IPS-15b (cell line): ENCODE measurements around the gene PTPRT.

Experiments used
- H3K27me3 ChIP-seq: one replicate; pipeline ENCODE4 v1.6.1; 2013; ENCODE audit warnings: low read length; ENCODE audit not compliant: control insufficient read depth, insufficient read depth
- H3K36me3 ChIP-seq: one replicate; pipeline ENCODE4 v1.6.1; 2013; ENCODE audit warnings: low read length; ENCODE audit not compliant: control insufficient read depth, insufficient read depth
- H3K4me1 ChIP-seq: one replicate; pipeline ENCODE4 v1.6.1; 2013; ENCODE audit warnings: mild to moderate bottlenecking, low read length; ENCODE audit not compliant: control insufficient read depth, insufficient read depth
- H3K4me3 ChIP-seq: one replicate; pipeline ENCODE4 v1.5.1; 2013; ENCODE audit warnings: low read depth, low read length
- H3K9ac ChIP-seq: one replicate; pipeline ENCODE4 v1.6.1; 2013; ENCODE audit warnings: low read depth, mild to moderate bottlenecking, low read length
- H3K9me3 ChIP-seq: one replicate; pipeline ENCODE4 v1.6.1; 2013; ENCODE audit warnings: mild to moderate bottlenecking, low read length; ENCODE audit not compliant: control insufficient read depth, insufficient read depth

The PTPRT gene

DNA sequence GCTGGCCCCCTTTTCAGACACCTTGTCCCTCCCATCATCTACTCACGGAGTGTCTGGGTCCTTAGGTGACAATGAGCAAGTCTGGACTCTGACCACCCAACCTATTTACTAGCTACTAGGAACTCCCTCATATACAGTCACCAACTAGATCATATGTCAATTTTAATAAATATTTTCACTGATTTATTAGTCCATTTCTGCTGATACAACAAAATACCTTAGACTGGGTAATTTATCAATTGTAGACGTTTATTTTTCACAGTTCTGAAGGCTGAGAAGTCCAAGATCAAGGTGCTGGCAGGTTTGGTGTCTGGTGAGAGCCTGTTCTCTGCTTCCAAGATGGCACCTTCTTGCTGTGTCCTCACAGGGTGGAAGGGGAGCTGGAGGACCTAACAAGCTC lies 229.7 kb downstream of the PTPRT start:
- Histone ChIP-seq H3K9ac (no peak overlapping the region), H3K36me3 (no peaks in the 10 kb centered on the region), H3K9me3 (no peaks in the 10 kb centered on the region), H3K4me1 (peaks cover 7% of the 10 kb centered on the region), H3K4me3 (no peak overlapping the region), H3K27me3 (no peaks in the 10 kb centered on the region)

DNA sequence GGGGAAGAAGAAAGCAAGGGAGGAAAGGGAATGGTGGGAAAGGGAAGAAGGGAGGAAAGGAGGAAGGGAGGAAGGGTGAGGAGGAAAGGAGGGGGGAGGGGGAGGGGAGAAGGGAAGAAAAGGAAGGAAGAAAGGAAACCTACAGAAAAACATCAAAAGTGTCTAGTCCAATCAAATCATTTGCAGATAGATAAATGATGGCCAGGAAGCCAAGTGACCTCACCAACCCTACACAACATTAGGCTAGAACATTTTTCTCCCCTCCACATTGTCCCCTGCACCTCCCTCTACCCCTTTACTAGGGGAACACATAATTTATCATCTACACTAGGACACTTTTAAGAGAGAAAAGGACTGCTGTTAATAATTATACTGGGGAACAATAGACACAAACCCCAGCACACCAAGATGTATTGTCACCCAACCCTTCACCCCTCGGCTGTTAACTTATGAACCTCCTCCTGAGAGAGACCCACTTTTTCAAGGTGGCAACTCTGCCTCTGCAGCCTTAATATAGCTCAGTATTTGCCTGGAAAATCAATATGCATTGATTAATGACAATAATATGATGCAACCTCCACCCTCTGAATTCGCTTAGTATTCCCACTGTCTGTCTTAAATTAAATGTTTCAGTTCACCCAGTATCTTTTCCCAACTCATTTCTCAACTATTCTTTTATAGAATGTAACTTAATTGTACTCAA lies 231.2 kb downstream of the PTPRT start:
- no peaks in the 10 kb centered on the region for H3K36me3 ChIP-seq
- no peaks in the 10 kb centered on the region for H3K27me3 ChIP-seq
- no peaks in the 10 kb centered on the region for H3K9me3 ChIP-seq
- H3K4me1 ChIP-seq = no peaks in the 10 kb centered on the region
- H3K9ac ChIP-seq = no peak overlapping the region
- H3K4me3 ChIP-seq = no peak overlapping the region

DNA sequence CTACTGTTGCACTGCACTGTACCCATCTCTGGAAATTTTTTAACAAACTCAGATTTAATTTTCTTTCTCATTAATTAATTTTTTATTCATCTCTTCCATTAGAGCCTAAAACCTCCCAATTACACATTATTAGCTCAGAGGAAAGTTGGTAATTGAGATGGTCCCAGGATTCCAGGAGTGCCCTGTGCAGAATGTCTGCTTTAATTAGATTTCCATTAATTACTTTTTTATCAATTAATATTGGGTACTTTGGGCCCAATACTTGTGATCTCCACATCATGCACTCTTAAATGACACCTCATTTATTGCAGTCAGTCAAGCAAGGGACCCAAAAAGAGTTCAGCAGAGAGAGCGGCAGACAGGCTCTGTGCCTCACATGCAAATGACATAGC lies 232.0 kb downstream of the PTPRT start:
- Histone ChIP-seq H3K36me3 (no peaks in the 10 kb centered on the region), H3K9ac (no peak overlapping the region)

DNA sequence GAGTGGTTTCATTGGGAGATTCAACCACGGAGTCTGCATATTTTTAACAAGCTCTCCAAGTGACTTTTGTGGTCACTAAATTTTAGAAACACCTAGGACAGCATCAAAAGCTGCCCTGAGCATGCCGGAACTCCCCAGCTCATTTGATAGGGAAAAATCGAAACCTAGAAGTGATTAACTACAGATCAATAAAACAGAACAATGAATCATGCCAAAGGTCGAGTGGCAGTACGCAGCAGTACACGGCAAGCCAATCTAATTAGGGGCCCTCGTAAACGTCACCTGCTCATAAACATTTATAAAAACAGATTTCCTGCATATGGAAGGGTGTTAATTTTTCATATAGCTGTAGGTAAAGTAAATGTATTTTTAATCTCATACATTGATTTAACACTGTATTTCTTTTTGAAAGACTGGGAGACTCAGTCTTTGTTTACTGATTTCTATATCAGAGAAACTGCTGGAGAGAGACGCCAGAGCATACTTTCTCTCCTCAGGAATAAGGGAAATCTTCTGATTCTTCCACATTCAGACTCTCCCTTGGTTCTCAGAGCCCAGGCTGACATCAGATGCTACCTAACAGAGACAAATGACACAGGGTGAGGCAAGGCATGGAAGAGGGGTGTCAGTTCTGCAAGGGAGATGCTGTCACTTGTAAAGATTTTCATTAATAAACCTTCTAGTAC lies 232.5 kb downstream of the PTPRT start:
- Histone ChIP-seq H3K9me3 (no peaks in the 10 kb centered on the region), H3K36me3 (no peaks in the 10 kb centered on the region), H3K4me3 (no peak overlapping the region), H3K4me1 (no peaks in the 10 kb centered on the region), H3K27me3 (no peaks in the 10 kb centered on the region), H3K9ac (no peak overlapping the region)

More for the DNA sequence above, 232.0 kb downstream of the PTPRT start:
- Histone ChIP-seq H3K4me1 (no peaks in the 10 kb centered on the region), H3K9me3 (no peaks in the 10 kb centered on the region), H3K4me3 (no peak overlapping the region), H3K27me3 (no peaks in the 10 kb centered on the region)

- H3K27me3 ChIP-seq = no peaks in the 10 kb centered on the region
- no peak overlapping the region for H3K9ac ChIP-seq
- no peaks in the 10 kb centered on the region for H3K4me1 ChIP-seq
- no peak overlapping the region for H3K4me3 ChIP-seq
- H3K36me3 ChIP-seq = no peaks in the 10 kb centered on the region
- no peaks in the 10 kb centered on the region for H3K9me3 ChIP-seq
Measured at GRCh38 chr20:42955713-42956112, 234.0 kb downstream of the PTPRT start.

GRCh38 chr20:42954951-42955350 lies 234.8 kb downstream of the PTPRT start:
- H3K4me3 ChIP-seq = no peak overlapping the region
- no peak overlapping the region for H3K9ac ChIP-seq
- no peaks in the 10 kb centered on the region for H3K36me3 ChIP-seq
- no peaks in the 10 kb centered on the region for H3K9me3 ChIP-seq
- no peaks in the 10 kb centered on the region for H3K4me1 ChIP-seq
- no peaks in the 10 kb centered on the region for H3K27me3 ChIP-seq

DNA sequence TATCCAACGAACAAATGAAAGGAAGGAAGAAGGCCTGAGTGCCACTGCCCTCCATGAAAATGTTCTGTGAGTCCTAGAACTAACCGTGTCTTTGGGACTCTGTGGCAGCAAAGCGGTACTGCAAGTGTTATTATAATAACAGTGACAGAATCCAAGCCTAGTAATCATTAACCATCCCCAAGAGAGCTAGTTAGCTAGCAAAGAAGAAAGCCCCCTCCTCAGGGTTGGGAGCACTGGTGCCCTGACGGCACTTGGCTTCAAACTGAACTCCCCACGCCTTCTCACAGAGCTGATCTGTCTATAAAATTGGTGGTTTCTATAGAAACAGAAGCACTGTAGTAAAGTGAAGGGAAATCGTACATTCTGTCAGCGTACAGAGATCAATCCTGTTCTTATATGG lies 239.8 kb downstream of the PTPRT start:
- no peaks in the 10 kb centered on the region for H3K27me3 ChIP-seq
- H3K4me1 ChIP-seq = no peaks in the 10 kb centered on the region
- no peaks in the 10 kb centered on the region for H3K36me3 ChIP-seq
- H3K9ac ChIP-seq = no peak overlapping the region
- no peaks in the 10 kb centered on the region for H3K9me3 ChIP-seq
- H3K4me3 ChIP-seq = no peak overlapping the region

GRCh38 chr20:42945234-42945994 lies 244.3 kb downstream of the PTPRT start:
- H3K36me3 ChIP-seq = no peaks in the 10 kb centered on the region
- H3K4me1 ChIP-seq = no peaks in the 10 kb centered on the region
- no peak overlapping the region for H3K9ac ChIP-seq
- no peaks in the 10 kb centered on the region for H3K27me3 ChIP-seq
- no peak overlapping the region for H3K4me3 ChIP-seq
- no peaks in the 10 kb centered on the region for H3K9me3 ChIP-seq

GRCh38 chr20:42941629-42942028 lies 248.1 kb downstream of the PTPRT start:
- peaks cover 6% of the 10 kb centered on the region for H3K4me1 ChIP-seq
- no peaks in the 10 kb centered on the region for H3K36me3 ChIP-seq
- no peaks in the 10 kb centered on the region for H3K27me3 ChIP-seq
- H3K9me3 ChIP-seq = no peaks in the 10 kb centered on the region
- no peak overlapping the region for H3K4me3 ChIP-seq
- no peak overlapping the region for H3K9ac ChIP-seq

- Histone ChIP-seq H3K4me1 (peaks cover 12% of the 10 kb centered on the region), H3K27me3 (no peaks in the 10 kb centered on the region), H3K9me3 (no peaks in the 10 kb centered on the region), H3K36me3 (no peaks in the 10 kb centered on the region), H3K9ac (no peak overlapping the region), H3K4me3 (no peak overlapping the region)
Measured at GRCh38 chr20:42938441-42939205, 251.1 kb downstream of the PTPRT start.

GRCh38 chr20:42936482-42936881 lies 253.2 kb downstream of the PTPRT start:
- no peaks in the 10 kb centered on the region for H3K36me3 ChIP-seq
- H3K9ac ChIP-seq = no peak overlapping the region
- H3K4me3 ChIP-seq = no peak overlapping the region
- H3K9me3 ChIP-seq = no peaks in the 10 kb centered on the region
- H3K27me3 ChIP-seq = no peaks in the 10 kb centered on the region
- peaks cover 12% of the 10 kb centered on the region for H3K4me1 ChIP-seq
